Left renal pelvis (tissue), 4 donors: ENCODE results near the gene TPGS2. TPM values are rescaled to one million over a fixed set of nuclear protein-coding genes. Genes with fewer than 3 reads are reported as not detected.
"Not testable (repeated sequence)": the region's sequence is repeated elsewhere in the genome, so short reads cannot be mapped to it uniquely, and the experiment has no call there.

Source experiments
- DNase-seq, 4 donors: peaks; one replicate each; pipeline ENCODE4 v3.0.0-alpha.2; 2013; ENCODE audit warnings: low read depth in 4 of 4, low spot score in 3 of 4
- polyA plus RNA-seq, 4 donors: library from polyadenylated mRNA; unstranded; fragments of 120-200 nt; gene quantifications; one replicate each; pipeline ENCODE4 v1.2.1, GENCODE V29; 2013; ENCODE audit not compliant: insufficient read length in 4 of 4

The TPGS2 gene, protein sequence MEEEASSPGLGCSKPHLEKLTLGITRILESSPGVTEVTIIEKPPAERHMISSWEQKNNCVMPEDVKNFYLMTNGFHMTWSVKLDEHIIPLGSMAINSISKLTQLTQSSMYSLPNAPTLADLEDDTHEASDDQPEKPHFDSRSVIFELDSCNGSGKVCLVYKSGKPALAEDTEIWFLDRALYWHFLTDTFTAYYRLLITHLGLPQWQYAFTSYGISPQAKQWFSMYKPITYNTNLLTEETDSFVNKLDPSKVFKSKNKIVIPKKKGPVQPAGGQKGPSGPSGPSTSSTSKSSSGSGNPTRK
- 100 to 1,000 TPM; 102 to 151 (median 115) TPM for polyA plus RNA-seq

- peak; percentile 58 to 67 (median 62) for DNase-seq
Observed at GRCh38 chr18:36828630-36829361, at the start of gene TPGS2, which contains the start of gene KIAA1328. Gene TPGS2, minus strand, starts transcription at chr18:36829002. Its CDS starts 235 bp downstream, at chr18:36828767. Gene KIAA1328, plus strand, starts transcription at chr18:36829127. Its CDS starts 12 bp downstream, at chr18:36829139.

DNA sequence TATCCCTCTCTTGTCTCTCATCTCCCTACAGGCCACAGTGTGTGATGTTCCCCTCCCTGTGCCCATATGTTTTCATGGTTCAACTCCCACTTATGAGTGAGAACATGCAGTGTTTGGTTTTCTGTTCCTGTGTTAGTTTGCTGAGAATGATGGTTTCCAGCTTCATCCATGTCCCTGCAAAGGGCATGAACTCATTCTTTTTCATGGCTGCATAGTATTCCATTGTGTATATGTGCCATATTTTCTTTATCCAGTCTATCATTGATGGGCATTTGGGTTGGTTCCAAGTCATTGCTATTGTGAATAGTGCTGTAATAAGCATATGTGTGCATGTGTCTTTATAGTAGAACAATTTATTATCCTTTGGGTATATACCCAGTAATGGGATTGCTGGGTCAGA is 45.0 kb upstream of the TPGS2 start:
- not testable (repeated sequence) for DNase-seq

DNA sequence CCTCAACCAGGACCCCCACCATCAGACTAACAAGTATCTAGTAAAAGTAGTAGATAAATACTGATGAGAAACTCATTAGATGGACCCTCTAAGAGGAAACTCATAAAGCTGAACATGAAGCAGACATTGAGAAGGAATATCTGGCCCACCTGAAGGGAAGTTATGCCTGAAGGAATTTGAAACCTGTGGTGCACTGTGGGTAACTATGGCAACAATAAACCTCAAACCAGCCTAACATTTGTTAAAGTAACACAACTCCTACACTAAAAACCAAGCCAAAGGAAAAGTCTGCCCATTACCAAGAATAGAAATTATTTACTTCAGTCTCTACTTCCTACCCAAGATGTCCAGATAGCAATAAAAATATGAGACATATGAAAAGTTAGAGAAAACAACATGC is 43.5 kb upstream of the TPGS2 start:
- DNase-seq: peak in 1 of 4 donors; percentile 6

- no peak for DNase-seq
Observed at GRCh38 chr18:36871801-36872200, 43.0 kb upstream of the TPGS2 start.

DNA sequence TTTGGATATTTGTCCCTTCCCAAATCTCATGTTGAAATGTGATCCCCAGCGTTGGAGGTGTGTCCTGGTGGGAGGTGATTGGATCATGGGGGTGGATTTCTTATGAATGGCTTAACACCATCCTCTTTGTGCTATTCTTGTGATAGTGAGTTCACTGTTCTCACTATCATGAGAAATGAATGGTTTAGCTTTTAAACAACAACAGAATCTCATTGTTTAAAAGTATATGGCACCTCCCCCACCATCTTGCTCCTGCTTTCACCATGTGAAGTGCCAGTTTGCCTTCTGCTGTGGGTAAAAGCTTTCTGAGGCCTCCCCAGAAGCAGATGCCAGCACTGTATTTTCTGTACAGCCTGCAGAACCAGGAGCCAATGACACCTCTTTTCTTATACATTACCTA is 38.3 kb upstream of the TPGS2 start:
- DNase-seq: no peak

- no peak for DNase-seq
Observed at GRCh38 chr18:36862182-36862581, 33.4 kb upstream of the TPGS2 start.

DNA sequence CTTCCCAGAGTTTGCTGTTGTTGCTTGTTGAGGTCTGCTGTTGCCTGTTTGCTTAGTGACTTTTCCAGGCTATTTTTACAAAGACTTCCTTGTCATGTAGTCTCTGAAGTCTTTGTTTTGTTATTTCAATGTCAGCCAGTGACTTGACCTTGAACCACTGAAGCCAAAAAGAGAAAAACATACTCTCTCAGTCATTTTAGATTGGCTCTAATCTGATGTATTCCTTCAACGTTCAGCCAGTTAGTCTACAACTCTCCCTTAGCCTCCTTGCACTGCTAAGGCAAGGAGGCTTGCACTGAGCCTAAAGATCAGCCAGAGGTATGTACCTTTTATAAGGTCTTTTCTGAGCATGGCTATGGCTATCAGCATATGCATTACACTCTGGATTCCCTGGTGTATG is 28.0 kb upstream of the TPGS2 start:
- DNase-seq: no peak

DNA sequence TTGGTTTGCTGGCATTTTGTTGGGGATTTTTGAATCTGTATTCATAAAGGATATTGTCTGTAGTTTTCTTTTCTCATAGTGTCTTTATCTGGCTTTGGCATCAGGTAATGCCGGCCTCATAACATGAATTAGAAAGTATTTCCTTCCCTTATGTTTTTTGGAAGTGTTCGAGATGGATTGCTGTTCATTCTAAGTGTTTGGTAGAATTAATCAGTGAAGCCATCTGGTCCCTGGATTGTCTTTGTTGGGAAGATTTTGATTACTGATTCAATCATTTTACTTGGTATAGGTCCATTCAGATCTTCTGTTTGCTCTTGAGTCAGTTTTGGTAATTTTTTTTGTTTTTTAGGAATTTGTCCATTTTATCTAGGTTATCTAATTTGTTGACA is 22.4 kb upstream of the TPGS2 start:
- no peak for DNase-seq

DNA sequence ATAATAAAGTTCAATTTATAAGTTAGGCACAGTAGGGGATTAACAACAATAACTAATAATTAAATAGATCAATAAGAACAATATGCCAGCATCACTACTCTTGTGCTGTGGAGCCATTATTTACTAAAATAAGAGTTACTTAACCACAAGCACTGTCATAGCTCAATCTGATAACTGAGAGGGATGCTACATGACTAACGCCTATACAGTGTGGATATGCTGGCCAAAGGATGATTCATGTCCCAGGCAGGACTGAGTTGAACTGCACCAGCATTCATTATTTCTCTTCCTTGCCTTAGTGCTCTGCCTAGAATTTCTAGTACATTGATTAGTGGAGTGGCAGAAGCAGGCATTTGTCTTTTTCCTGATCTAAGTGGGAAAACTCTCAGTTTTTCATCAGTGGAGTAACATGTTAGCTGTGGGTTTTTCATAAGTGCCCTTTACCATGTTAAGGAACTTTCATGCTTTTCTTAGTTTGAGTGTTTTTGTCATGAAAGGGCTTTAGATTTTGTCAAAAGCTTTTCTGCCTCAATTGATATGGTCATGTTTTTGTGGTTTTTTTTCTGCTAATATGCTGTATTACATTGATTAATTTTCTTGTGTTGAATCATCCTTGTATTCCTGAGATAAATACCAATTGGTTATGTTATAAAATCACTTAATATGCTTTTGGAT is 21.9 kb upstream of the TPGS2 start:
- DNase-seq: no peak

- no peak for DNase-seq
Observed at GRCh38 chr18:36849288-36850006, 20.6 kb upstream of the TPGS2 start.

DNA sequence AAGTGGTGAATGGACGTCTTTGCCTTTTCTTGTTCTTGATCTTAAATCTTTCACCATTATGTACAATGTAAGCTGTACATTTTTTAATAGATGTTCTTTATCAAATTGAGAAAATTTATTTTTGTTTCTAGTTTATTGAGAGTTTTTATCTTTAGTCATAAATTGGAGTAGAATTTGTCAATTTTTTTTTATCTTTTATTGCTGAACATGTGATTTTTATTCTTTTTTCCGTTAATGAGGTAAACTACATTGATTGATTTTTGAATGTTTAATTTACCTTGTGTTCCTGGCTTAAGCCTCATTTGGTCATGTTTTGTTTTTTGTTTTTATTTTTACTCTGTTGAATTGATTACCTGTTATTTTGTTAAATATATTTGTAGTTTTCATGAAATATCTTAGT is 19.8 kb upstream of the TPGS2 start:
- DNase-seq: no peak

- DNase-seq: no peak
Observed at GRCh38 chr18:36843784-36844183, 15.0 kb upstream of the TPGS2 start.

DNA sequence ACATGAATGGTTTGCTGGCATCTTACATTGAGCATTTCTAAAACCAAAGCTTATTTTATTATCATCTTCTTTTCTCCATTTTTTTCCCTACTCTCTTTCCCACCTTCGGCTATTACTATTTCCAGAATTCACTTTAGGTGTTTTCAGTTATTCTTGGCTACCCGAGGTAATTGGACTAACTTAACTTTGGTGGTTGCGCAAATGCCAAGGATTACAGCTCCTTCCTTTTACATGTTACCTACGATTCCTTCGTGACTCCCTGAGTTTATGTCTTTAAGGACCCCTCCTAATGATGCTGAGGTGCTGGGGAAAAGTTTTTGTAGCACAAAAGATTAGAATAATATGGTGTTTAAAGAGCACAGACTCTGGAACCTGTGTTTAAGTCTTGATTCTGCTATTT is 14.4 kb upstream of the TPGS2 start:
- DNase-seq: no peak

GRCh38 chr18:36839835-36840234 is 11.0 kb upstream of the TPGS2 start:
- no peak for DNase-seq

DNA sequence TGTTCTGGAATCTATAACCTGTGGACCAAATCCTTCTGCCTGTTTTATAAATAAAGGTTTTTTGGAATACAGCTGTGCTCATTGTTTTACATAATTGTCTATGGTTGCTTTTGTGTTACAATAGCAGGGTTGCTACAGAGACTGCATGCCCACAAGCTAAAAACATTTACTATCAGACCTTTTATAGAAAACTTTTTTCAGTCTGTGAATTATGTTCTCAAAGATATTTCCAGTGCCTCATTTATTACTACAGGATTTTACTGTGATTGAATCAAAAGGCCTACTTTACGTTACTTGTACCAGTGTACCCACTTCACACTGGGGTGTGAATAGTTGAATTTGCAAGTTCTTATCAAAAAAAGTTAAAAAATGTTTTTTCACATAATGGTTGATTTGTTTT is 7.1 kb upstream of the TPGS2 start:
- DNase-seq: no peak

DNA sequence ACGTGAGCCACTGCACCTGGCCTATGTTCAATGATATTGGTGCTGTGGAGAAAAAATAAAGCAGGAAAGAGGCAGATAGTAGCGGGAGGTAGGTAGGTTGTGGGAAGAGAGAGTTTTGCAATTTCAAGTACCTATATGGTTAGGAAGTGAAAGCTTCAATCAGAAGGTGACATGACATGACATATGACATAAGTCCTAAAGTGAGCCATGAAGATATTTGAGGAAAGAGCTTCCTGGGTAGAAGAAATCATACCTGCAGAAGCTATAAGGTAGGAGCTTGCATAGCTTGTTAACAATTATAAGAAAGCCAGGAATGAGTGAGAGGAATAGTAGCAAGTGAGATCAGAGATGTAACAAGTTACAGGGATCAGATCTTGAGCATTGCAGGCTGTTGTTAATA is 4.3 kb upstream of the TPGS2 start:
- DNase-seq: no peak

DNA sequence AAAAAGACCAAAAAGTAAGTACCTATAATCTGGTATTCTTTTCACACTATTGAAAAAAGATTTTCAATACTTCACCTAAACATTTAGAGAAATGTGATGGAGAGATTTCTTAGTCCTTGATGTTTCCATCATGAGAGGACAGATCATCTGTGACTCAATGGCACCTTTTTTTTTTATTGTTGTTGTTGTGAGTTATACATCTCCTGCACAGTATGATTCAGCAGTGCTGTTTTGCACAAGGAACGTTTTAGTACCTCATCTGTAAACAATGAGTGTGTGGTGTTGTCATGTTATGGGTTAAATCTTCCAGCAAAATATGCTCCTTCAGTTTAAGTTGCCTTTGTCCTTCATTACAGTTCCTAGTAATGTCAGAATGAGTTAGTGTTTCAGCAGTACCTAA is 2.3 kb upstream of the TPGS2 start:
- no peak for DNase-seq

DNA sequence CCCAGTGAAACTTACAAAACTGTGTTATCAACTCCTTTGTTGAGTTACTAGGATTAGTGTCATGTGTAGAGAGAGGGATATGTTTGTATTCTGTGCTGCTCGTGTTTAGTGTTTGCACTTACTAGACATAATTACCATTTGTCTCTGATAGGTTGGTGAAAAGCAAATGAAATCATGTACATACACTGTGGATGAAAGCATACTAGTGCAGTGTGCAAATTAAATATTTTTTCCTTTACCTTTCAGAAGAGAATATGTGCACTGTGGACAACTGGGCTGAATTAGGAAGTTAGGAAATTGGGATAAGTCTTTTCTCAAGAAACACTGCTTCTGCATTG is 1.3 kb upstream of the TPGS2 start:
- DNase-seq: no peak

DNA sequence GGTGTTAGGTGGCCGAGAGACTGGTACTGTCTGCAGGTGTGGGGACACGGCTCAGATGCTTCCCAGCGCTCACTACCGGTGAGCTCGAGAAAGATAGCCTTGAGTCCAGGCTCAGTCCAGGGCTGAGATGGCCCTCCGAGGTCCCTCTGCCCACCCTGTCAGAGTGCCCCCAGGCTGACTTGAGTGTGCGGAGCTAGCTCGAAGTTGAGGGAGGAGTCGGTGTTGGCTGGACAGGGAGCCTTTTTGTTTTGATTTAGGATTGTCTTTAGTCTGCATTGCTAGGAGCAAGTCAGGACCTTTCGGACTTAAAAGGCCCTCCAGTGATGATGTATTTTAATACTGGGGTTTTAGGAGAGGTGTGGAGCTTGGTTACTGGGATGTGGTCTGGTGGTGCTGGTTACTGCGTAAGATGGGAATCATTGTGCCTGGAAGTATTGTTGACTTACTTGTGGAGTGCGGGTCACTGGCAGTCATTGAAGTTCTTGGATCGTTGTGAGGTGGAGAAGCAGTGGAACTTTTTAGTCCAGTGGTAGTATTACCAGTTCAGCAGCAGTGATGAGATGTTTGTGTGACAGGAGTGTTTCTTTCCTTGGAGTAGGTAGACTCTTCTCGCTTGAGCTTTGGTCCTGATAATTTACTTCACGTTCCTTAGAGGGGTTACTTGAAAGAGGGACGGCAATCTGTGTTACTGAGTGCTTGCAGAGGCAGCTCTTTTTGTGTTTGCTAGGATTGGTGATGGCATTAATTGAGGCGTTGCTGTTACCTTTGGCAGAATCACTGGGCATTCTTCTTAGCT is 758 bp upstream of the TPGS2 start:
- peak in 3 of 4 donors; percentile 12 to 52 (median 36) for DNase-seq

DNA sequence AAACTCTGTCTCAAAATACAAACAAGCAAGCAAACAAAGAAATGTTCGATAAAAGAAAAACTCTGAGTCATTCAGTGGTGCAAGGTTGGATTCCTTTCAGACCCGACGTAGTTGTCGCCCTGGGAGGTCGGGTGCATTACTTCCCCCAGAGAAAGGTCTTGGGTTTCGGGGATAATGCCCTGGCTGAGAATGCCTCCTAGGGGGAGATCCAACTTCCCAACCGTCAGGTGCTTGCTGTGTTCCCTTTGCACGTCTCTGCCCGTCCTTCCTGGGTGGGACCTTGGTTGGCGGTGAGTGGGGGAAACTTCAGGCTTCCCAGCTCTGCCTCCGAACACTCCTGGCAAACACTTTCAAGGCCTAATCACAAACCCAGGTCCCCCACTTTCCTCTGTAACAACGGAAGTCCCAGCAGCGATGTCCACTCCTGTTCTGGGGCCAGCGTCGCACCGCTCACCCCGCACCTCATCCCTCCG is 609 bp downstream of the TPGS2 start:
- DNase-seq: peak in 2 of 4 donors; percentile 10 to 25
